CD14-positive monocyte (primary cell): ENCODE data around the gene THBS2. TPM values are rescaled to one million over a fixed set of nuclear protein-coding genes. Genes with fewer than 3 reads are reported as not detected.

ENCODE experiments used
- DNase-seq, 3 donors: peaks; one replicate each; pipeline ENCODE4 v3.0.0-alpha.2; 2011 to 2022
- H2AFZ ChIP-seq: 2 replicates; pipeline ENCODE4 v1.6.0; 2012; ENCODE audit warnings: mild to moderate bottlenecking, low read depth, low read length, inconsistent platforms; ENCODE audit not compliant: insufficient read depth, poor library complexity, severe bottlenecking
- H3K27ac ChIP-seq, 2 donors: 1 replicate in 1 of 2; 2 replicates in 1 of 2; pipeline ENCODE4 v1.5.1; 2012 to 2013; ENCODE audit warnings: low read length in 2 of 2, control low read depth in 1 of 2, inconsistent platforms in 1 of 2, low read depth in 1 of 2, mild to moderate bottlenecking in 1 of 2
- H3K27me3 ChIP-seq, 2 donors: one replicate each; pipeline versions ENCODE4 v1.6.0 to v1.6.1; 2011 to 2013; ENCODE audit warnings: low read length in 2 of 2; ENCODE audit not compliant: control insufficient read depth in 2 of 2, insufficient read depth in 2 of 2
- H3K36me3 ChIP-seq, 2 donors: replicated peaks in 1 of 2; 1 replicate in 1 of 2; 2 replicates in 1 of 2; pipeline versions ENCODE4 v1.5.1 to v1.6.1; 2012 to 2013; ENCODE audit warnings: low read length in 2 of 2, control low read depth in 1 of 2, inconsistent platforms in 1 of 2, mild to moderate bottlenecking in 1 of 2; ENCODE audit not compliant: insufficient read depth in 2 of 2, control insufficient read depth in 1 of 2
- H3K4me1 ChIP-seq, 2 donors: 1 replicate in 1 of 2; 2 replicates in 1 of 2; pipeline versions ENCODE4 v1.5.1 to v1.6.1; 2012 to 2013; ENCODE audit warnings: low read length in 2 of 2, control low read depth in 1 of 2, inconsistent platforms in 1 of 2, mild to moderate bottlenecking in 1 of 2, moderate library complexity in 1 of 2; ENCODE audit not compliant: insufficient read depth in 2 of 2, control insufficient read depth in 1 of 2
- H3K4me2 ChIP-seq: replicated peaks from 2 replicates; pipeline ENCODE3; 2012; ENCODE audit warnings: low read length, moderate library complexity, mild to moderate bottlenecking; ENCODE audit not compliant: poor library complexity, severe bottlenecking; ENCODE audit errors: extremely low read depth
- H3K4me3 ChIP-seq, 3 experiments: fragments of 200-600 bp in 1 of 3; sonication (generic) in 1 of 3; replicated peaks in 1 of 3; 1 replicate in 2 of 3; 2 replicates in 1 of 3; pipeline ENCODE4 v1.5.1; 2011 to 2013; ENCODE audit warnings: low read length in 3 of 3, mild to moderate bottlenecking in 3 of 3, control low read depth in 2 of 3, low read depth in 2 of 3, inconsistent platforms in 1 of 3, moderate library complexity in 1 of 3
- H3K79me2 ChIP-seq: 2 replicates; pipeline ENCODE4 v1.6.0; 2012; ENCODE audit warnings: mild to moderate bottlenecking, control low read depth, inconsistent platforms, low read length, moderate library complexity; ENCODE audit not compliant: insufficient read depth
- H3K9ac ChIP-seq: 2 replicates; pipeline ENCODE4 v1.6.0; 2017; ENCODE audit warnings: low read length, mild to moderate bottlenecking; ENCODE audit not compliant: insufficient read depth, poor library complexity, severe bottlenecking
- H3K9me3 ChIP-seq, 2 donors: replicated peaks in 1 of 2; 1 replicate in 1 of 2; 2 replicates in 1 of 2; pipeline versions ENCODE4 v1.5.1 to v1.6.1; 2012 to 2013; ENCODE audit warnings: low read length in 2 of 2, control low read depth in 1 of 2; ENCODE audit not compliant: control insufficient read depth in 1 of 2, insufficient read depth in 1 of 2
- H4K20me1 ChIP-seq: 2 replicates; pipeline ENCODE4 v1.6.0; 2012; ENCODE audit warnings: mild to moderate bottlenecking, low read length, control low read depth, moderate library complexity; ENCODE audit not compliant: insufficient read depth
- H3K27ac Mint-ChIP-seq, 7 donors: one replicate each; pipeline ENCODE4 v1.8.0; 2020; ENCODE audit warnings: mild to moderate bottlenecking in 7 of 7, mixed read lengths in 7 of 7, moderate library complexity in 6 of 7, inconsistent platforms in 2 of 7
- H3K27me3 Mint-ChIP-seq, 3 donors: one replicate each; pipeline ENCODE4 v1.8.0; 2021 to 2022; ENCODE audit warnings: low read depth in 3 of 3, mild to moderate bottlenecking in 3 of 3, mixed read lengths in 3 of 3, moderate library complexity in 3 of 3, inconsistent platforms in 1 of 3
- H3K36me3 Mint-ChIP-seq, 2 donors: one replicate each; pipeline ENCODE4 v1.8.0; 2020; ENCODE audit warnings: mixed read lengths in 2 of 2, inconsistent platforms in 1 of 2, mild to moderate bottlenecking in 1 of 2
- H3K4me1 Mint-ChIP-seq: one replicate; pipeline ENCODE4 v1.8.0; 2020; ENCODE audit warnings: mild to moderate bottlenecking, mixed read lengths
- H3K4me3 Mint-ChIP-seq, 2 donors: one replicate each; pipeline ENCODE4 v1.8.0; 2020; ENCODE audit warnings: mild to moderate bottlenecking in 2 of 2, mixed read lengths in 2 of 2, moderate library complexity in 1 of 2
- H3K9me3 Mint-ChIP-seq, 7 donors: one replicate each; pipeline ENCODE4 v1.8.0; 2020 to 2022; ENCODE audit warnings: mixed read lengths in 7 of 7, mild to moderate bottlenecking in 6 of 7, moderate library complexity in 6 of 7, inconsistent platforms in 2 of 7
- WGBS: methylation state at CpG from one replicate; pipeline ENCODE4 v1.1.5; 2013; ENCODE audit warnings: missing lambda C conversion rate; ENCODE audit not compliant: insufficient coverage; 5-methylcytosine and 5-hydroxymethylcytosine counted together
- intact Hi-C, 2 donors: fragments of 100-400 bp; cut with micrococcal nuclease; formaldehyde crosslinking; loops; one replicate each; pipeline versions ENCODE4 v1.15.0 to v1.15.1; 2023
- polyA plus RNA-seq, 3 donors: library from polyadenylated mRNA; depleted of rRNA in 1 of 3; unstranded in 2 of 3; stranded (reverse) in 1 of 3; fragments of 300-500 nt in 2 of 3; fragments of >200 nt in 1 of 3; fragmentation: Illumina TruSeq in 2 of 3; gene quantifications; 1 replicate in 2 of 3; 2 replicates in 1 of 3; pipeline ENCODE4 v1.2.3, GENCODE V29; 2012 to 2021
- TF ChIP-seq, protein P1 (sequence below): fragments of 200-600 bp; IDR thresholded peaks from one replicate; pipeline ENCODE4 v1.8.0; 2022; ENCODE audit warnings: antibody characterized with exemption, mild to moderate bottlenecking

THBS2 gene
- polyA plus RNA-seq, 3 donors: 0.01 to 0.03 TPM; not detected in 1

DNA sequence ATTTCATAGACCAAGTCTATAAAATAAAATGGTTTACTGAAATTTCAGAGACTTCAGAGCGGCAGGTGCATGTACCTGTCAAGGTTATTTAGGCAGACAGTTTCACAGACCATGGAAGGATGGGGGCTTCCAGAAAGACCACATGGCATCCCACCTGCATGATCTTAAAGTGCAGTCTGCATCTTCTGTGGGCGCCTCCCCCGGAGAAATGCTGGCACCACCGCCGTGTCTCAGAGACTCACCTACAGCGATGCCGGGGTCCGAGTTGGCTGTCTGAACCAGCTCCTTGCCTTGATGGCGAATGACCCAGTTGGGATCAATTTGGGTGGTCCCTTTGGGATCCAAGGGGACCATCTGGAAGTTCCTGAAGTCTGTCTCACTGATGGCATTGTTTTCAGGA is 30.6 kb downstream of the THBS2 start:
- H3K27me3 ChIP-seq: no peaks in the 10 kb centered on the region
- peaks cover 17 to 46% (median 30%) of the 10 kb centered on the region in 7 donors for H3K9me3 Mint-ChIP-seq
- H3K27me3 Mint-ChIP-seq: peaks cover 0 to 5% (median 1%) of the 10 kb centered on the region in 3 donors
- no peak for DNase-seq
- H3K9me3 ChIP-seq: peaks cover 4 to 48% of the 10 kb centered on the region in 2 donors
- no peaks in the 10 kb centered on the region for H3K4me1 ChIP-seq
- no peak overlapping the region for H3K27ac Mint-ChIP-seq
- H3K36me3 ChIP-seq: no peaks in the 10 kb centered on the region
- H3K4me2 ChIP-seq: no peak overlapping the region
- intact Hi-C loops: no loop called here
- TF ChIP-seq, protein P1, sequence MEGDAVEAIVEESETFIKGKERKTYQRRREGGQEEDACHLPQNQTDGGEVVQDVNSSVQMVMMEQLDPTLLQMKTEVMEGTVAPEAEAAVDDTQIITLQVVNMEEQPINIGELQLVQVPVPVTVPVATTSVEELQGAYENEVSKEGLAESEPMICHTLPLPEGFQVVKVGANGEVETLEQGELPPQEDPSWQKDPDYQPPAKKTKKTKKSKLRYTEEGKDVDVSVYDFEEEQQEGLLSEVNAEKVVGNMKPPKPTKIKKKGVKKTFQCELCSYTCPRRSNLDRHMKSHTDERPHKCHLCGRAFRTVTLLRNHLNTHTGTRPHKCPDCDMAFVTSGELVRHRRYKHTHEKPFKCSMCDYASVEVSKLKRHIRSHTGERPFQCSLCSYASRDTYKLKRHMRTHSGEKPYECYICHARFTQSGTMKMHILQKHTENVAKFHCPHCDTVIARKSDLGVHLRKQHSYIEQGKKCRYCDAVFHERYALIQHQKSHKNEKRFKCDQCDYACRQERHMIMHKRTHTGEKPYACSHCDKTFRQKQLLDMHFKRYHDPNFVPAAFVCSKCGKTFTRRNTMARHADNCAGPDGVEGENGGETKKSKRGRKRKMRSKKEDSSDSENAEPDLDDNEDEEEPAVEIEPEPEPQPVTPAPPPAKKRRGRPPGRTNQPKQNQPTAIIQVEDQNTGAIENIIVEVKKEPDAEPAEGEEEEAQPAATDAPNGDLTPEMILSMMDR: no peak
- H2AFZ ChIP-seq: no peak overlapping the region
- H3K36me3 Mint-ChIP-seq: no peaks in the 10 kb centered on the region
- WGBS: 97% methylated on average over 9 of the region's 9 CpGs
- no peaks in the 10 kb centered on the region for H3K79me2 ChIP-seq
- H3K4me3 Mint-ChIP-seq: no peak overlapping the region
- H4K20me1 ChIP-seq: no peaks in the 10 kb centered on the region
- no peak overlapping the region for H3K4me3 ChIP-seq
- no peak overlapping the region for H3K27ac ChIP-seq
- no peak overlapping the region for H3K9ac ChIP-seq
- no peaks in the 10 kb centered on the region for H3K4me1 Mint-ChIP-seq

DNA sequence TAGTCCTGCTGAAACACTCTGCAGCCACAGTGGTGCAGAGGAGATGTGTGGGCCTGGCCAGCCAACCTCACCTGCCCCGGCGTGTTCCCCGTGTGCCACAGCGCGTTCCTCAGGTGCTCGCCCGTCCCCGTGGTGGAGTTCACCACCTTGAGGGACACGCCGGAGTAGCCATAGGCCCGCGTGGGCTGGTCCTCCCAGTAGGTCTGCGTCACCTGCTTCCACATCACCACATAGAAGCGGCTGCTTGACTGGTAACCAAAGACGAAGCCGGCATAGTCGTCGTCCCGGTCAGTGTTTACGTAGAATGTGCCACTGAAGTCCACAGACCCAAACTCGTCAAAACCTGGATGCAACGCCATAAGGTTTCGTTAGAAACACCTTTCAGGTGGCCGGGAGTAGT is 31.5 kb downstream of the THBS2 start:
- peaks cover 4 to 46% of the 10 kb centered on the region in 2 donors for H3K9me3 ChIP-seq
- no peaks in the 10 kb centered on the region for H3K4me1 ChIP-seq
- 95% methylated on average over 24 of the region's 24 CpGs for WGBS
- peaks cover 17 to 47% (median 30%) of the 10 kb centered on the region in 7 donors for H3K9me3 Mint-ChIP-seq
- H3K27ac Mint-ChIP-seq: no peak overlapping the region
- intact Hi-C loops: no loop called here
- no peak for DNase-seq
- H3K4me1 Mint-ChIP-seq: no peaks in the 10 kb centered on the region
- H3K27me3 Mint-ChIP-seq: peaks cover 0 to 5% (median 1%) of the 10 kb centered on the region in 3 donors
- H3K4me3 ChIP-seq: no peak overlapping the region
- no peak overlapping the region for H3K4me3 Mint-ChIP-seq
- no peaks in the 10 kb centered on the region for H3K36me3 Mint-ChIP-seq
- TF ChIP-seq, protein P1: no peak
- no peaks in the 10 kb centered on the region for H3K36me3 ChIP-seq
- no peaks in the 10 kb centered on the region for H4K20me1 ChIP-seq
- no peaks in the 10 kb centered on the region for H3K79me2 ChIP-seq
- H2AFZ ChIP-seq: no peak overlapping the region
- no peak overlapping the region for H3K4me2 ChIP-seq
- H3K27ac ChIP-seq: no peak overlapping the region
- no peaks in the 10 kb centered on the region for H3K27me3 ChIP-seq
- no peak overlapping the region for H3K9ac ChIP-seq
